CD14-positive monocyte (primary cell): Measurements from ENCODE around the gene LENG9. TPM values are rescaled to one million over a fixed set of nuclear protein-coding genes. Genes with fewer than 3 reads are reported as not detected.

Source experiments
- DNase-seq, 3 donors: peaks; one replicate each; pipeline ENCODE4 v3.0.0-alpha.2; 2011 to 2022
- H2AFZ ChIP-seq: 2 replicates; pipeline ENCODE4 v1.6.0; 2012; ENCODE audit warnings: mild to moderate bottlenecking, low read depth, low read length, inconsistent platforms; ENCODE audit not compliant: insufficient read depth, poor library complexity, severe bottlenecking
- H3K27ac ChIP-seq, 2 donors: 1 replicate in 1 of 2; 2 replicates in 1 of 2; pipeline ENCODE4 v1.5.1; 2012 to 2013; ENCODE audit warnings: low read length in 2 of 2, control low read depth in 1 of 2, inconsistent platforms in 1 of 2, low read depth in 1 of 2, mild to moderate bottlenecking in 1 of 2
- H3K27me3 ChIP-seq, 2 donors: one replicate each; pipeline versions ENCODE4 v1.6.0 to v1.6.1; 2011 to 2013; ENCODE audit warnings: low read length in 2 of 2; ENCODE audit not compliant: control insufficient read depth in 2 of 2, insufficient read depth in 2 of 2
- H3K36me3 ChIP-seq, 2 donors: replicated peaks in 1 of 2; 1 replicate in 1 of 2; 2 replicates in 1 of 2; pipeline versions ENCODE4 v1.5.1 to v1.6.1; 2012 to 2013; ENCODE audit warnings: low read length in 2 of 2, control low read depth in 1 of 2, inconsistent platforms in 1 of 2, mild to moderate bottlenecking in 1 of 2; ENCODE audit not compliant: insufficient read depth in 2 of 2, control insufficient read depth in 1 of 2
- H3K4me1 ChIP-seq, 2 donors: 1 replicate in 1 of 2; 2 replicates in 1 of 2; pipeline versions ENCODE4 v1.5.1 to v1.6.1; 2012 to 2013; ENCODE audit warnings: low read length in 2 of 2, control low read depth in 1 of 2, inconsistent platforms in 1 of 2, mild to moderate bottlenecking in 1 of 2, moderate library complexity in 1 of 2; ENCODE audit not compliant: insufficient read depth in 2 of 2, control insufficient read depth in 1 of 2
- H3K4me2 ChIP-seq: replicated peaks from 2 replicates; pipeline ENCODE3; 2012; ENCODE audit warnings: low read length, moderate library complexity, mild to moderate bottlenecking; ENCODE audit not compliant: poor library complexity, severe bottlenecking; ENCODE audit errors: extremely low read depth
- H3K4me3 ChIP-seq, 3 experiments: fragments of 200-600 bp in 1 of 3; sonication (generic) in 1 of 3; replicated peaks in 1 of 3; 1 replicate in 2 of 3; 2 replicates in 1 of 3; pipeline ENCODE4 v1.5.1; 2011 to 2013; ENCODE audit warnings: low read length in 3 of 3, mild to moderate bottlenecking in 3 of 3, control low read depth in 2 of 3, low read depth in 2 of 3, inconsistent platforms in 1 of 3, moderate library complexity in 1 of 3
- H3K79me2 ChIP-seq: 2 replicates; pipeline ENCODE4 v1.6.0; 2012; ENCODE audit warnings: mild to moderate bottlenecking, control low read depth, inconsistent platforms, low read length, moderate library complexity; ENCODE audit not compliant: insufficient read depth
- H3K9ac ChIP-seq: 2 replicates; pipeline ENCODE4 v1.6.0; 2017; ENCODE audit warnings: low read length, mild to moderate bottlenecking; ENCODE audit not compliant: insufficient read depth, poor library complexity, severe bottlenecking
- H3K9me3 ChIP-seq, 2 donors: replicated peaks in 1 of 2; 1 replicate in 1 of 2; 2 replicates in 1 of 2; pipeline versions ENCODE4 v1.5.1 to v1.6.1; 2012 to 2013; ENCODE audit warnings: low read length in 2 of 2, control low read depth in 1 of 2; ENCODE audit not compliant: control insufficient read depth in 1 of 2, insufficient read depth in 1 of 2
- H4K20me1 ChIP-seq: 2 replicates; pipeline ENCODE4 v1.6.0; 2012; ENCODE audit warnings: mild to moderate bottlenecking, low read length, control low read depth, moderate library complexity; ENCODE audit not compliant: insufficient read depth
- H3K27ac Mint-ChIP-seq, 7 donors: one replicate each; pipeline ENCODE4 v1.8.0; 2020; ENCODE audit warnings: mild to moderate bottlenecking in 7 of 7, mixed read lengths in 7 of 7, moderate library complexity in 6 of 7, inconsistent platforms in 2 of 7
- H3K27me3 Mint-ChIP-seq, 3 donors: one replicate each; pipeline ENCODE4 v1.8.0; 2021 to 2022; ENCODE audit warnings: low read depth in 3 of 3, mild to moderate bottlenecking in 3 of 3, mixed read lengths in 3 of 3, moderate library complexity in 3 of 3, inconsistent platforms in 1 of 3
- H3K36me3 Mint-ChIP-seq, 2 donors: one replicate each; pipeline ENCODE4 v1.8.0; 2020; ENCODE audit warnings: mixed read lengths in 2 of 2, inconsistent platforms in 1 of 2, mild to moderate bottlenecking in 1 of 2
- H3K4me1 Mint-ChIP-seq: one replicate; pipeline ENCODE4 v1.8.0; 2020; ENCODE audit warnings: mild to moderate bottlenecking, mixed read lengths
- H3K4me3 Mint-ChIP-seq, 2 donors: one replicate each; pipeline ENCODE4 v1.8.0; 2020; ENCODE audit warnings: mild to moderate bottlenecking in 2 of 2, mixed read lengths in 2 of 2, moderate library complexity in 1 of 2
- H3K9me3 Mint-ChIP-seq, 7 donors: one replicate each; pipeline ENCODE4 v1.8.0; 2020 to 2022; ENCODE audit warnings: mixed read lengths in 7 of 7, mild to moderate bottlenecking in 6 of 7, moderate library complexity in 6 of 7, inconsistent platforms in 2 of 7
- CTCF ChIP-seq: fragments of 200-600 bp; IDR thresholded peaks from one replicate; pipeline ENCODE4 v1.8.0; 2022; ENCODE audit warnings: antibody characterized with exemption, mild to moderate bottlenecking
- WGBS: methylation state at CpG from one replicate; pipeline ENCODE4 v1.1.5; 2013; ENCODE audit warnings: missing lambda C conversion rate; ENCODE audit not compliant: insufficient coverage; 5-methylcytosine and 5-hydroxymethylcytosine counted together
- intact Hi-C, 2 donors: fragments of 100-400 bp; cut with micrococcal nuclease; formaldehyde crosslinking; loops; one replicate each; pipeline versions ENCODE4 v1.15.0 to v1.15.1; 2023
- polyA plus RNA-seq, 3 donors: library from polyadenylated mRNA; depleted of rRNA in 1 of 3; unstranded in 2 of 3; stranded (reverse) in 1 of 3; fragments of 300-500 nt in 2 of 3; fragments of >200 nt in 1 of 3; fragmentation: Illumina TruSeq in 2 of 3; gene quantifications; 1 replicate in 2 of 3; 2 replicates in 1 of 3; pipeline ENCODE4 v1.2.3, GENCODE V29; 2012 to 2021

LENG9 gene
- polyA plus RNA-seq, 3 donors, result 0.15 to 2.0 TPM; not detected in 1

- DNase-seq, result no peak
- H3K9me3 Mint-ChIP-seq, result peaks cover 0 to 15% (median 4%) of the 10 kb centered on the region in 7 donors
- Histone ChIP-seq H3K9ac (no peak overlapping the region), H3K4me2 (no peak overlapping the region), H3K79me2 (no peaks in the 10 kb centered on the region), H3K27ac (no peak overlapping the region), H3K27me3 (peaks cover 15 to 55% of the 10 kb centered on the region in 2 donors), H4K20me1 (no peaks in the 10 kb centered on the region), H2AFZ (no peak overlapping the region), H3K4me1 (peaks cover 12 to 15% of the 10 kb centered on the region in 2 donors), H3K4me3 (no peak overlapping the region), H3K9me3 (no peaks in the 10 kb centered on the region), H3K36me3 (no peaks in the 10 kb centered on the region)
- 49% methylated on average over 15 of the region's 37 CpGs for WGBS
- no peak overlapping the region for H3K4me3 Mint-ChIP-seq
- TF ChIP-seq CTCF, result no peak
- H3K27me3 Mint-ChIP-seq, result peaks cover 34 to 65% (median 45%) of the 10 kb centered on the region in 3 donors
- H3K36me3 Mint-ChIP-seq, result peaks cover 0 to 6% of the 10 kb centered on the region in 2 donors
- H3K27ac Mint-ChIP-seq, result no peak overlapping the region
- intact Hi-C loops, result no loop called here
- H3K4me1 Mint-ChIP-seq, result peaks cover 14% of the 10 kb centered on the region
These were observed 43.0 kb downstream of the LENG9 start for GRCh38 chr19:54420383-54421168.

- Histone ChIP-seq H3K4me2 (no peak overlapping the region), H4K20me1 (no peaks in the 10 kb centered on the region), H2AFZ (no peak overlapping the region), H3K4me1 (peaks cover 12 to 15% of the 10 kb centered on the region in 2 donors), H3K9me3 (no peaks in the 10 kb centered on the region), H3K4me3 (no peak overlapping the region), H3K36me3 (no peaks in the 10 kb centered on the region), H3K27ac (no peak overlapping the region), H3K9ac (no peak overlapping the region), H3K79me2 (no peaks in the 10 kb centered on the region), H3K27me3 (peaks cover 19 to 58% of the 10 kb centered on the region in 2 donors)
- intact Hi-C loops, result no loop called here
- H3K4me3 Mint-ChIP-seq, result peak overlapping the region in 1 of 2 donors; percentile 55
- H3K4me1 Mint-ChIP-seq, result peaks cover 14% of the 10 kb centered on the region
- no peak for DNase-seq
- H3K27me3 Mint-ChIP-seq, result peaks cover 35 to 63% (median 46%) of the 10 kb centered on the region in 3 donors
- no peak for TF ChIP-seq CTCF
- H3K27ac Mint-ChIP-seq, result no peak overlapping the region
- 74% methylated on average over 7 of the region's 10 CpGs for WGBS
- peaks cover 0 to 15% (median 4%) of the 10 kb centered on the region in 7 donors for H3K9me3 Mint-ChIP-seq
- peaks cover 0 to 6% of the 10 kb centered on the region in 2 donors for H3K36me3 Mint-ChIP-seq
These were observed 43.6 kb downstream of the LENG9 start for GRCh38 chr19:54420068-54420382.
